Measurements from ENCODE around the gene STARD10. TPM values are rescaled to one million over a fixed set of nuclear protein-coding genes. Genes with fewer than 3 reads are reported as not detected.

STARD10 gene
- total and polyA plus RNA-seq, 2 of the 8 experiments (the other 6 are each of a cell fraction or from before 2014, with no cell fraction given) = 23.7 to 35.7 TPM

DNA sequence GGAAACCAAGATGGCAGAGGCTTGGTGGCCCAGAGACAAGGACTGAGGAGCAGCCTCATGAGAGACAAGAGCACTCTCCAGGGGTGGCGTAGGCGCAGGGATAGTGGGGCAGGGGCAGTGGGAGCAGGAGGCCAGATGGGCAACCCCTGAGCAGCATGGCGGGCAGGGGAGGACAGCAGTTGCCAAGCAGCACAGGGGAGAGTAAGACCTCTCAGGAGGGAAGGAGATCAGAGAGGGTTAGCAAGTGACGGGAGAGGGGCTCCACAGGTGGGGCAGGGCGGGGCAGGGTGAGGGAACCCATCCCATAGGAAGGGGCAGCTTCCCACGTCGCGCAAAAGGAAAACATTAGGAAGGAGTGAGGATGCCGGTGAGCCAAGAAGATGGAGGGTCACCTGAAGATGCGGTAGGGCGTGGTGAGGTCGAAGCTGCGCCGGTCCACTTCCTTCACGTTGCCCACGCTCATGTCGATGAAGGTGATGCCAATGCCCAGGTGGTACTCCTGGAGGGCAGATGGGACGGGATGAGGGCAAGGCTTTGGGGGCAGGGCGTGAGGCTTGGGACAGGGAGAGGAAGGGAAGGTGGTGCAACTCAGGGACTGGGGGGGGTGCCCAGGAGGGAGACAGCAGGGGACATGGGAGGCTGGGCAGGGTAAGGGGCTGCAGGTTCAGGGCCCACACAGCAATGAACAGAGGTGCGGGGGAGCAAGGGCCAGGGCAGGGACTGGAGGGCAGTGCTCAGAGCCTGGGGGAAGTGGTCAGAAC lies 84.2 kb downstream of the STARD10 start:
- H3K27ac ChIP-seq (ENCODE audit: low read depth, low read length) = no peak overlapping the region

More for the DNA sequence above, 84.2 kb downstream of the STARD10 start:
- Histone ChIP-seq H2AFZ (ENCODE audit: low read length) (no peak overlapping the region), H4K91ac (replicated peaks; ENCODE audit: insufficient read length, low read length) (no peak overlapping the region), H4K5ac (ENCODE audit: insufficient read length, low read depth, low read length) (no peak overlapping the region), H3K9me3 (ENCODE audit: insufficient read depth in 2 of 2, low read depth in 1 of 2, low read length in 1 of 2) (no peaks in the 10 kb centered on the region), H2BK20ac (ENCODE audit: low read length) (no peak overlapping the region), H3K4ac (replicated peaks; ENCODE audit: insufficient read length, low read depth, low read length) (no peak overlapping the region), H3K36me3 (ENCODE audit: control insufficient read depth in 2 of 4, insufficient read depth in 4 of 4, low read length in 3 of 4) (0 out of 8 replicates have a peak, but pooled peaks cover 0 to 2% (median 0%) of the 10 kb centered on the region in 4 experiments), H3K18ac (ENCODE audit: extremely low read depth, low read length) (no peak overlapping the region; the same call in 1 of the 2 replicates), H2AK5ac (ENCODE audit: low read depth, low read length) (no peak overlapping the region), H3K4me1 (replicated peaks in 1 of 4; ENCODE audit: control insufficient read depth in 3 of 4, insufficient read depth in 4 of 4, low read length in 3 of 4) (peaks cover 10 to 36% (median 31%) of the 10 kb centered on the region in 4 experiments), H3K23me2 (ENCODE audit: low read depth, low read length) (peaks cover 2% of the 10 kb centered on the region; the same call in 1 of the 2 replicates), H3K4me3 (ENCODE audit: extremely low read depth in 1 of 4, insufficient read depth in 2 of 4, low read depth in 3 of 4, low read length in 4 of 4) (no peak overlapping the region), H2BK12ac (ENCODE audit: low read depth, low read length) (no peak overlapping the region), H4K8ac (ENCODE audit: extremely low read depth, insufficient read depth, low read length) (no peak overlapping the region), H3K23ac (ENCODE audit: insufficient read length) (no peak overlapping the region), H3K56ac (replicated peaks; ENCODE audit: insufficient read length, low read depth, low read length) (no peak overlapping the region), H3K9ac (replicated peaks in 1 of 4; ENCODE audit: extremely low read depth in 1 of 4, low read depth in 3 of 4, low read length in 3 of 4) (no peak overlapping the region), H3K79me1 (ENCODE audit: low read depth, low read length) (no peaks in the 10 kb centered on the region; the same call in 1 of the 2 replicates), H2BK120ac (replicated peaks; ENCODE audit: low read depth, low read length) (no peak overlapping the region), H2BK5ac (ENCODE audit: low read depth, low read length) (no peak overlapping the region), H3K14ac (ENCODE audit: insufficient read length) (no peak overlapping the region), H3K27me3 (replicated peaks in 1 of 4; ENCODE audit: control insufficient read depth in 3 of 4, extremely low read depth in 1 of 4, insufficient read depth in 3 of 4, low read length in 3 of 4) (no peaks in the 10 kb centered on the region), H4K20me1 (replicated peaks in 1 of 2; ENCODE audit: control insufficient read depth in 1 of 2, insufficient read depth in 2 of 2, low read length in 2 of 2) (peaks cover 1 to 14% of the 10 kb centered on the region in 2 experiments), H3K4me2 (ENCODE audit: insufficient read depth in 1 of 2, low read depth in 2 of 2, low read length in 2 of 2) (no peak overlapping the region), H3K79me2 (ENCODE audit: control insufficient read depth in 1 of 2, insufficient read depth in 2 of 2, low read length in 2 of 2) (no peaks in the 10 kb centered on the region; a peak in 1 of 4 replicates), H2BK15ac (ENCODE audit: low read length) (no peak overlapping the region)
- DNase-seq (ENCODE audit: low read depth in 1 of 2, low spot score in 2 of 2) (no peak), FAIRE-seq (no peak)
- WGBS, 2 experiments (ENCODE audit: extremely low coverage in 1 of 2, insufficient coverage in 1 of 2, insufficient read length in 1 of 2, insufficient replicate concordance in 2 of 2, low coverage in 1 of 2, low lambda C conversion rate in 2 of 2, missing lambda C conversion rate in 1 of 2) = 88% methylated on average over 14 of the region's 20 CpGs; no CpG with 5 or more reads in 1 of the 2 experiments
- CTCF ChIA-PET (ENCODE audit: partially characterized antibody) = interaction anchor here (0.6 to 1.5 kb wide), 4 partner anchors 9 to 140 kb away, joined by 3 to 7 read pairs (median 3); no protein-coding TSS in a partner anchor
- TF ChIP-seq JUND (IDR thresholded peaks at IDR 0.05; ENCODE audit: low read length) (no peak), CHD2 (IDR thresholded peaks at IDR 0.05; ENCODE audit: low read length) (no peak), POLR2AphosphoS5 (IDR thresholded peaks at IDR 0.05; ENCODE audit: low read depth, low read length) (no peak), BACH1 (IDR thresholded peaks at IDR 0.05; ENCODE audit: low read length) (no peak), EGR1 (IDR thresholded peaks at IDR 0.05; ENCODE audit: borderline replicate concordance, low read depth, low read length) (no peak), SP2 (IDR thresholded peaks at IDR 0.05; ENCODE audit: low read length) (no peak), YY1 (IDR thresholded peaks at IDR 0.05; ENCODE audit: low read depth, low read length) (no peak), MAFK (IDR thresholded peaks at IDR 0.05; ENCODE audit: low read depth, low read length) (no peak), ZNF274 (IDR thresholded peaks at IDR 0.05; ENCODE audit: borderline replicate concordance, extremely low read depth, low read length) (no peak), RAD21 (IDR thresholded peaks at IDR 0.05 in 1 of 2, conservative IDR thresholded peaks at IDR 0.05 in 1 of 2; ENCODE audit: low read depth in 2 of 2, low read length in 2 of 2) (no peak)
- POLR2A ChIA-PET (ENCODE audit: partially characterized antibody) = no interaction called here

Data from H1 (cell line).